Astrocyte of the cerebellum (primary cell): ENCODE data around the gene RCSD1.

Experiments used
- DNase-seq: peaks from one replicate; pipeline ENCODE4 v3.0.0-alpha.2; 2011; ENCODE audit warnings: low read depth
- H3K4me3 ChIP-seq: 2 replicates; pipeline ENCODE4 v1.5.1; 2011; ENCODE audit warnings: mild to moderate bottlenecking, low read depth, low read length, moderate library complexity
- CTCF ChIP-seq: IDR thresholded peaks from 2 replicates; pipeline ENCODE4 v1.5.1; 2012; ENCODE audit warnings: low read length, low read depth, moderate library complexity, mild to moderate bottlenecking; ENCODE audit errors: missing control alignments
- in situ Hi-C: cut with HindIII; loops from 2 replicates; pipeline ENCODE4 v1.10.0; 2017; ENCODE audit warnings: low sequenced_read_pairs

The RCSD1 gene

GRCh38 chr1:167701510-167701909, 71.5 kb downstream of the RCSD1 start:
- no peak overlapping the region for H3K4me3 ChIP-seq
- in situ Hi-C loops = no loop called here
- DNase-seq = no peak
- TF ChIP-seq CTCF = no peak

GRCh38 chr1:167703557-167703956, 73.5 kb downstream of the RCSD1 start:
- H3K4me3 ChIP-seq = no peak overlapping the region
- in situ Hi-C loops = no loop called here
- TF ChIP-seq CTCF = no peak
- no peak for DNase-seq

- DNase-seq = no peak
- no peak for TF ChIP-seq CTCF
- no peak overlapping the region for H3K4me3 ChIP-seq
- in situ Hi-C loops = loop anchor here (5.0 kb wide), 1 partner anchor 97 kb away; no protein-coding TSS in a partner anchor
These were observed 74.7 kb downstream of the RCSD1 start for GRCh38 chr1:167704715-167705114.

GRCh38 chr1:167705250-167705649, 75.2 kb downstream of the RCSD1 start:
- DNase-seq = no peak
- TF ChIP-seq CTCF = no peak
- in situ Hi-C loops = loop anchor here (5.0 kb wide), 1 partner anchor 98 kb away; no protein-coding TSS in a partner anchor
- H3K4me3 ChIP-seq = no peak overlapping the region

- no peak overlapping the region for H3K4me3 ChIP-seq
- in situ Hi-C loops = loop anchor here (5.0 kb wide), 1 partner anchor 99 kb away; no protein-coding TSS in a partner anchor
- no peak for TF ChIP-seq CTCF
- DNase-seq = no peak
These were observed 76.3 kb downstream of the RCSD1 start for GRCh38 chr1:167706363-167706762.

- no peak overlapping the region for H3K4me3 ChIP-seq
- no peak for TF ChIP-seq CTCF
- DNase-seq = no peak
- in situ Hi-C loops = loop anchor here (5.0 kb wide), 1 partner anchor 100 kb away; no protein-coding TSS in a partner anchor
These were observed 77.2 kb downstream of the RCSD1 start for GRCh38 chr1:167706931-167707877.
